Lung (tissue), 12 donors: Measurements from ENCODE around the gene STARD5. TPM values are rescaled to one million over a fixed set of nuclear protein-coding genes. Genes with fewer than 3 reads are reported as not detected.

Source experiments
- ATAC-seq: fragments of 200-7000 bp; cut with Tn5 transposase; one replicate; pipeline ENCODE4 v1.9.1; 2020; ENCODE audit warnings: moderate number of reproducible peaks; ENCODE audit not compliant: insufficient read depth, low FRiP score
- DNase-seq, 3 donors: peaks; one replicate each; pipeline ENCODE4 v3.0.0-alpha.2; 2013 to 2017
- H3K27ac ChIP-seq, 2 donors: one replicate each; pipeline ENCODE4 v1.5.1; 2013; ENCODE audit warnings: mild to moderate bottlenecking in 2 of 2, moderate library complexity in 2 of 2, control low read depth in 1 of 2, inconsistent platforms in 1 of 2, low read depth in 1 of 2, low read length in 1 of 2
- H3K27me3 ChIP-seq, 3 donors: one replicate each; pipeline ENCODE4 v1.5.1; 2013; ENCODE audit warnings: low read length in 2 of 3; ENCODE audit not compliant: control insufficient read depth in 3 of 3, insufficient read depth in 3 of 3
- H3K36me3 ChIP-seq, 4 donors: one replicate each; pipeline ENCODE4 v1.5.1; 2013; ENCODE audit warnings: low read length in 4 of 4, mild to moderate bottlenecking in 1 of 4, moderate library complexity in 1 of 4; ENCODE audit not compliant: control insufficient read depth in 4 of 4, insufficient read depth in 4 of 4
- H3K4me1 ChIP-seq, 5 donors: one replicate each; pipeline ENCODE4 v1.5.1; 2013; ENCODE audit warnings: low read length in 5 of 5, mild to moderate bottlenecking in 2 of 5, moderate library complexity in 1 of 5; ENCODE audit not compliant: control insufficient read depth in 5 of 5, insufficient read depth in 5 of 5
- H3K4me3 ChIP-seq: one replicate; pipeline ENCODE4 v1.5.1; 2013; ENCODE audit warnings: mild to moderate bottlenecking, control low read depth, moderate library complexity
- H3K9ac ChIP-seq, 2 donors: one replicate each; pipeline ENCODE4 v1.5.1; 2013; ENCODE audit warnings: low read length in 2 of 2, control low read depth in 1 of 2; ENCODE audit not compliant: insufficient read depth in 1 of 2
- H3K9me3 ChIP-seq, 4 donors: one replicate each; pipeline ENCODE4 v1.5.1; 2013; ENCODE audit warnings: low read length in 3 of 4, mild to moderate bottlenecking in 1 of 4, moderate library complexity in 1 of 4; ENCODE audit not compliant: control insufficient read depth in 4 of 4, insufficient read depth in 3 of 4
- WGBS, 2 donors: extraction: QIAGEN DNeasy Blood & Tissue Kit; methylation state at CpG; one replicate each; pipeline ENCODE4 v1.1.7; 2013; 5-methylcytosine and 5-hydroxymethylcytosine counted together
- polyA plus RNA-seq, 2 donors: library from polyadenylated mRNA; stranded (reverse); fragments of 200-250 nt; gene quantifications; one replicate each; pipeline ENCODE4 v1.2.1, GENCODE V29; 2013
- total RNA-seq, 2 donors: library from RNA; depleted of rRNA in 1 of 2; stranded (reverse); fragments of >200 nt in 1 of 2; gene quantifications; one replicate each; pipeline ENCODE4 v1.2.1, GENCODE V29; 2014 to 2021
- TF ChIP-seq, protein P1 (sequence below): IDR thresholded peaks from 2 replicates; pipeline ENCODE4 v1.5.1; 2012; ENCODE audit warnings: mild to moderate bottlenecking; ENCODE audit errors: control extremely low read depth, extremely low read depth
- donor health status: control.
- donor health status: control.
- donor health status: Bipolar disorder and iron deficiency.
- donor health status: healthy.
- donor health status: DM: yes; HTN: yes; CAD: no.

The STARD5 gene
- total and polyA plus RNA-seq, 4 donors, result 2.9 to 7.0 (median 5.0) TPM

- Histone ChIP-seq H3K4me3 (no peak overlapping the region), H3K36me3 (no peaks in the 10 kb centered on the region), H3K27me3 (no peaks in the 10 kb centered on the region), H3K4me1 (no peaks in the 10 kb centered on the region), H3K9me3 (no peaks in the 10 kb centered on the region), H3K27ac (no peak overlapping the region), H3K9ac (no peak overlapping the region)
- TF ChIP-seq, protein P1, sequence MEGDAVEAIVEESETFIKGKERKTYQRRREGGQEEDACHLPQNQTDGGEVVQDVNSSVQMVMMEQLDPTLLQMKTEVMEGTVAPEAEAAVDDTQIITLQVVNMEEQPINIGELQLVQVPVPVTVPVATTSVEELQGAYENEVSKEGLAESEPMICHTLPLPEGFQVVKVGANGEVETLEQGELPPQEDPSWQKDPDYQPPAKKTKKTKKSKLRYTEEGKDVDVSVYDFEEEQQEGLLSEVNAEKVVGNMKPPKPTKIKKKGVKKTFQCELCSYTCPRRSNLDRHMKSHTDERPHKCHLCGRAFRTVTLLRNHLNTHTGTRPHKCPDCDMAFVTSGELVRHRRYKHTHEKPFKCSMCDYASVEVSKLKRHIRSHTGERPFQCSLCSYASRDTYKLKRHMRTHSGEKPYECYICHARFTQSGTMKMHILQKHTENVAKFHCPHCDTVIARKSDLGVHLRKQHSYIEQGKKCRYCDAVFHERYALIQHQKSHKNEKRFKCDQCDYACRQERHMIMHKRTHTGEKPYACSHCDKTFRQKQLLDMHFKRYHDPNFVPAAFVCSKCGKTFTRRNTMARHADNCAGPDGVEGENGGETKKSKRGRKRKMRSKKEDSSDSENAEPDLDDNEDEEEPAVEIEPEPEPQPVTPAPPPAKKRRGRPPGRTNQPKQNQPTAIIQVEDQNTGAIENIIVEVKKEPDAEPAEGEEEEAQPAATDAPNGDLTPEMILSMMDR, result no peak
- DNase-seq (no peak), ATAC-seq (no peak)
- WGBS, 2 donors, result 61 to 65% methylated on average over 2 of the region's 2 CpGs
Observed at GRCh38 chr15:81346611-81347010, 22.7 kb upstream of the STARD5 start.

GRCh38 chr15:81343371-81343770, 19.4 kb upstream of the STARD5 start:
- Histone ChIP-seq H3K4me3 (no peak overlapping the region), H3K36me3 (no peaks in the 10 kb centered on the region), H3K9me3 (no peaks in the 10 kb centered on the region), H3K27ac (no peak overlapping the region), H3K9ac (no peak overlapping the region), H3K27me3 (no peaks in the 10 kb centered on the region), H3K4me1 (peaks cover 0 to 12% (median 0%) of the 10 kb centered on the region in 5 donors)
- ATAC-seq, result no peak
- no peak for DNase-seq
- 87 to 96% methylated on average over 4 of the region's 4 CpGs for WGBS, 2 donors
- TF ChIP-seq, protein P1, result no peak

DNA sequence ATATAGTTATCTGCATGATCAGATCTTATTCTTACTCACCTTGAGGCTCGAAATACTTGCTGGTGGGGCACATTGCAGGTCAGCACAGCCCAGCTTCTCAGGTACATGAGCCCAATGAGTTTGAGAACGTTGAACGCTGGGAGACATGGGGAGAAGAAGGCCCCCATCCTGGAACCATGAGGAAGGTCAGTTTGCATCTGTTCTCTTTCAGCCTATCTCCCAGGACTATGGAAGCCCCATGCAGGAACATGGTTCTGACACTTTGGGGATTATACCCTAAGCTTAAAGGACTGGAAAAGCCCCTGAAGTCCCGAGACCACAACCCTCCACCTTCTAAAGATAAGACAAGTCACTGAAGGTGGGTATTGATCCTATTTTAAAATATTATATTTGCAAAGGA, 17.4 kb upstream of the STARD5 start:
- H3K4me3 ChIP-seq, result no peak overlapping the region
- WGBS, 2 donors, result 91 to 96% methylated on average over 4 of the region's 4 CpGs
- no peak for DNase-seq
- H3K27me3 ChIP-seq, result no peaks in the 10 kb centered on the region
- ATAC-seq, result no peak
- TF ChIP-seq, protein P1, result no peak
- no peaks in the 10 kb centered on the region for H3K36me3 ChIP-seq
- H3K27ac ChIP-seq, result no peak overlapping the region
- peaks cover 0 to 19% (median 0%) of the 10 kb centered on the region in 5 donors for H3K4me1 ChIP-seq
- no peak overlapping the region for H3K9ac ChIP-seq
- no peaks in the 10 kb centered on the region for H3K9me3 ChIP-seq

GRCh38 chr15:81339851-81340250, 15.9 kb upstream of the STARD5 start:
- no peak overlapping the region for H3K27ac ChIP-seq
- ATAC-seq (no peak), DNase-seq (no peak)
- no peaks in the 10 kb centered on the region for H3K27me3 ChIP-seq
- H3K36me3 ChIP-seq, result no peaks in the 10 kb centered on the region
- no peak overlapping the region for H3K9ac ChIP-seq
- H3K4me3 ChIP-seq, result no peak overlapping the region
- WGBS, 2 donors, result 72 to 81% methylated on average over 4 of the region's 4 CpGs
- no peaks in the 10 kb centered on the region for H3K9me3 ChIP-seq
- TF ChIP-seq, protein P1, result no peak
- H3K4me1 ChIP-seq, result peaks cover 0 to 19% (median 0%) of the 10 kb centered on the region in 5 donors
